ENCODE measurements around the gene SPATA18.
"Not testable (repeated sequence)": the region's sequence is repeated elsewhere in the genome, so short reads cannot be mapped to it uniquely, and the experiment has no call there.

SPATA18 gene

GRCh38 chr4:52126966-52127365 lies 75.9 kb downstream of the SPATA18 start:
- DNase-seq (ENCODE audit: low read depth): peak; percentile 84
- no peak for TF ChIP-seq CTCF (conservative IDR thresholded peaks at IDR 0.05; ENCODE audit: control insufficient read depth, insufficient read depth, low read depth, low read length)
- H3K4me3 ChIP-seq (ENCODE audit: control insufficient read depth, low read depth, low read length): no peak overlapping the region

- H3K4me3 ChIP-seq (ENCODE audit: control insufficient read depth, low read depth, low read length): no peak overlapping the region
- no peak for TF ChIP-seq CTCF (conservative IDR thresholded peaks at IDR 0.05; ENCODE audit: control insufficient read depth, insufficient read depth, low read depth, low read length)
- no peak for DNase-seq (ENCODE audit: low read depth)
These were observed 84.1 kb downstream of the SPATA18 start for GRCh38 chr4:52135171-52135570.

GRCh38 chr4:52137152-52137551 lies 86.0 kb downstream of the SPATA18 start:
- H3K4me3 ChIP-seq (ENCODE audit: control insufficient read depth, low read depth, low read length); DNase-seq (ENCODE audit: low read depth): not testable (repeated sequence)

- no peak overlapping the region for H3K4me3 ChIP-seq (ENCODE audit: control insufficient read depth, low read depth, low read length)
- DNase-seq (ENCODE audit: low read depth): peak; percentile 73
- no peak for TF ChIP-seq CTCF (conservative IDR thresholded peaks at IDR 0.05; ENCODE audit: control insufficient read depth, insufficient read depth, low read depth, low read length)
These were observed 91.7 kb downstream of the SPATA18 start for GRCh38 chr4:52142816-52143215.

- TF ChIP-seq CTCF (conservative IDR thresholded peaks at IDR 0.05; ENCODE audit: control insufficient read depth, insufficient read depth, low read depth, low read length): no peak
These were observed 92.7 kb downstream of the SPATA18 start for GRCh38 chr4:52143815-52144214.

DNA sequence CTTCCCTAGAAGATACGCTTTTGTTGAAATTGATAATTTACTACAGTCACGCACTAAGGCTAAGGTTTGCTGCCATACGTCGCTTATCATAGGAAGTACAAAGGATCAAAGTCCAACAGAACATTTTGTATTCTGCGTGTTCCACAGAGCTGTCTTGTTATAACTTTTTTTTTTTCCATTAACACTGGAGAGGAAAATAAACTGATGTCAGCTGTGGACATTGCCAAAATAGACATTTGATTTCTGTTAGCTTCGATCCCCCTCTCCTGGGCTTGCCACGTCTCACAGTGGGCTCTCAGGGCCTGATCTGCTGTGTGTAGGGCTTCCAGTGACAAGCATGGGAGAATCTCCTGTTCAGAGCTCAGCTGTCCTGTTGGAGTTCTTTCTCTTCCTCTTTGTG lies 93.3 kb downstream of the SPATA18 start:
- TF ChIP-seq CTCF (conservative IDR thresholded peaks at IDR 0.05; ENCODE audit: control insufficient read depth, insufficient read depth, low read depth, low read length): no peak
- no peak for DNase-seq (ENCODE audit: low read depth)
- H3K4me3 ChIP-seq (ENCODE audit: control insufficient read depth, low read depth, low read length): no peak overlapping the region

More at GRCh38 chr4:52143815-52144214, 92.7 kb downstream of the SPATA18 start:
- no peak overlapping the region for H3K4me3 ChIP-seq (ENCODE audit: control insufficient read depth, low read depth, low read length)
- peak; percentile 28 for DNase-seq (ENCODE audit: low read depth)
